GM19035 (cell line): ENCODE measurements around the gene STARD13.
"Not testable (repeated sequence)": the region's sequence is repeated elsewhere in the genome, so short reads cannot be mapped to it uniquely, and the experiment has no call there.

Source experiments
- ATAC-seq: cut with Tn5 transposase; IDR thresholded peaks from one replicate; pipeline ENCODE4 v1.9.1; 2021; ENCODE audit not compliant: unreplicated experiment

The STARD13 gene

GRCh38 chr13:33181264-33181663 is 104.3 kb downstream of the STARD13 start:
- no peak for ATAC-seq

- no peak for ATAC-seq
These were observed 105.3 kb downstream of the STARD13 start for GRCh38 chr13:33180122-33180804.

- no peak for ATAC-seq
These were observed 106.1 kb downstream of the STARD13 start for GRCh38 chr13:33179463-33179862.

- ATAC-seq: no peak
These were observed 107.2 kb downstream of the STARD13 start for GRCh38 chr13:33178209-33178840.

- not testable (repeated sequence) for ATAC-seq
These were observed 108.0 kb downstream of the STARD13 start for GRCh38 chr13:33177340-33178208.

- ATAC-seq: no peak
These were observed 109.0 kb downstream of the STARD13 start for GRCh38 chr13:33176526-33176925.

GRCh38 chr13:33175991-33176390 is 109.6 kb downstream of the STARD13 start:
- ATAC-seq: no peak

GRCh38 chr13:33174931-33175330 is 110.6 kb downstream of the STARD13 start:
- no peak for ATAC-seq

- ATAC-seq: no peak
These were observed 111.1 kb downstream of the STARD13 start for GRCh38 chr13:33174491-33174890.

GRCh38 chr13:33172911-33173310 is 112.6 kb downstream of the STARD13 start:
- ATAC-seq: no peak

- no peak for ATAC-seq
These were observed 113.2 kb downstream of the STARD13 start for GRCh38 chr13:33172400-33172799.

- ATAC-seq: no peak
These were observed 116.1 kb downstream of the STARD13 start for GRCh38 chr13:33169273-33169980.

GRCh38 chr13:33168321-33168960 is 117.1 kb downstream of the STARD13 start:
- ATAC-seq: no peak

GRCh38 chr13:33167491-33167890 is 118.1 kb downstream of the STARD13 start:
- ATAC-seq: no peak

- no peak for ATAC-seq
These were observed 119.8 kb downstream of the STARD13 start for GRCh38 chr13:33165787-33166186.

GRCh38 chr13:33164331-33164730 is 121.2 kb downstream of the STARD13 start:
- no peak for ATAC-seq

- ATAC-seq: not testable (repeated sequence)
These were observed 122.8 kb downstream of the STARD13 start for GRCh38 chr13:33162725-33163124.

GRCh38 chr13:33158816-33159215 is 126.7 kb downstream of the STARD13 start:
- ATAC-seq: no peak

GRCh38 chr13:33158271-33158670 is 127.3 kb downstream of the STARD13 start:
- ATAC-seq: no peak

GRCh38 chr13:33154911-33155310 is 130.6 kb downstream of the STARD13 start:
- no peak for ATAC-seq
